Midbrain (tissue), 1 donor: ENCODE results near the gene TTC7B.
A peak's percentile ranks its signal among the peaks of the same experiment; 100 is the strongest.
"Not testable (repeated sequence)": the region's sequence is repeated elsewhere in the genome, so short reads cannot be mapped to it uniquely, and the experiment has no call there.

Source experiments
- DNase-seq: peaks from one replicate; lab custom pipeline; 2025; lab: John Stamatoyannopoulos, UW

TTC7B gene

GRCh38 chr14:90830931-90831701, 14.9 kb upstream of the TTC7B start:
- no peak for DNase-seq

GRCh38 chr14:90829677-90830076, 13.4 kb upstream of the TTC7B start:
- no peak for DNase-seq

- DNase-seq = peak; percentile 34
Measured at GRCh38 chr14:90828642-90829487, 12.6 kb upstream of the TTC7B start.

DNA sequence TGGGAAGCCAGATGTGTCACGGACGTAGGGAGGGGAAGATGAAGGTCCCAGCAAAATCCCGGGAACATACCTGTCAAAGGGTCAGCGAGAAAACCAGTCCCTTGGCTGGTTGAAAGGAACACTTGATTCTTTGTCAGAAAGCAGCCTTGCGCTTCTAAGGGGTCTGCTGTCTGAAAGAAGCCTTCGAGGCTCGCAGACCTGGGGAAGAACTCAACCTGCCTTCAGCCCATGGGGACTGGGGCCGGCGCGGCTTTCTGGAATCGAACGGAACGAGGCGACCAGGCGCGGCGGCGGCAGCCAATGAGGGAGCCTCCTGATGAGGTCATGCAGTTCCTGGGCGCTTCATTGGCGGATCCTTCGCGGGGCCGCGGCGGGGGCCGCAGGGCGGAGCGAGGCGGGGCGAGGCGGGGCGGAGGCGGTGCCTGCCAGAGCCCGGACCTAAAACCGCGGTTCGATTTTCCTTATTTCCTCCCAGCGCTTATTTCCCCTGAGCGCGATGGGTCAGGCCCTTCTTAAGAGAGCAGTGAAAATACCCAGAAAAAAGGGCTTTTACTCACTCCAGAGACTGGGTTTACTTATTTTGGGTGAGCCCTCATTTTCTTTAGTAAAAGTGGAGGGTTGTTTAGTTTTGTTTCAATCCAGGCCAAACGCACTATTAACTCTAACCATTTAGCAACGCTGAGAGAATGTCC, 11.8 kb upstream of the TTC7B start:
- DNase-seq = peak; percentile 95

GRCh38 chr14:90823542-90823941, 7.3 kb upstream of the TTC7B start:
- DNase-seq = not testable (repeated sequence)

DNA sequence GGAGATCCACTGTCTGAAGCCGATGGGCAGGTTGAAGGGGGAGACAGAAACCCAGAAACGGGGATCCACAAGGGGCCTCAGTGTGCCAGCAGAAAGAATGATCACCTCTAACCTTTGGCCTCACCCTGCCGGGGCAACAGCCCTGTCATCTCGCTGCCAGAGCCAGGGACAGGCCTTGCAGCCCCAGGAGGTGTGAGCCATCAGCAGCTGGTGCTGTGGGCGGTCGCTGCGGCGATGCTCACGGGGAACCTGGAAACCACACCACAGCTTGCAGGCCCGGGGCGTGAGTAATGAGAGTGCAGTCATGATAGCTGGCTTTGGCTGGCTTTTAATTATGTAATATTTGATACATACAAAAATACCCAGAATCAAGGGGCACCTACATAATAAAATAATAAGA, 4.7 kb upstream of the TTC7B start:
- DNase-seq = no peak

GRCh38 chr14:90819734-90820393, 3.6 kb upstream of the TTC7B start:
- DNase-seq = no peak

- DNase-seq = no peak
Measured at GRCh38 chr14:90818715-90819114, 2.5 kb upstream of the TTC7B start.

- DNase-seq = no peak
Measured at GRCh38 chr14:90816681-90817436, 629 bp upstream of the TTC7B start.

DNA sequence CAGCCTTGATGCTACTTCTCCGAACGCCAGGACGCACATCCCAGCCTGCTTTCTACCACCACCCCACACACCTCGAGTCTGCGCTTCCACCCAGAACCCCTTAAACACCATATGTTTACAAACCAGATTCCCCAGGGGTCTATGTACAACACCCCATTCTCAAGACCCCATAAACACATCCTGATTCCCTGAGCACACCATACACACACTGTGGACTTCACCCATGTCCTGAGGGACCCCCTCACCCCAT, 733 bp downstream of the TTC7B start:
- DNase-seq = no peak

DNA sequence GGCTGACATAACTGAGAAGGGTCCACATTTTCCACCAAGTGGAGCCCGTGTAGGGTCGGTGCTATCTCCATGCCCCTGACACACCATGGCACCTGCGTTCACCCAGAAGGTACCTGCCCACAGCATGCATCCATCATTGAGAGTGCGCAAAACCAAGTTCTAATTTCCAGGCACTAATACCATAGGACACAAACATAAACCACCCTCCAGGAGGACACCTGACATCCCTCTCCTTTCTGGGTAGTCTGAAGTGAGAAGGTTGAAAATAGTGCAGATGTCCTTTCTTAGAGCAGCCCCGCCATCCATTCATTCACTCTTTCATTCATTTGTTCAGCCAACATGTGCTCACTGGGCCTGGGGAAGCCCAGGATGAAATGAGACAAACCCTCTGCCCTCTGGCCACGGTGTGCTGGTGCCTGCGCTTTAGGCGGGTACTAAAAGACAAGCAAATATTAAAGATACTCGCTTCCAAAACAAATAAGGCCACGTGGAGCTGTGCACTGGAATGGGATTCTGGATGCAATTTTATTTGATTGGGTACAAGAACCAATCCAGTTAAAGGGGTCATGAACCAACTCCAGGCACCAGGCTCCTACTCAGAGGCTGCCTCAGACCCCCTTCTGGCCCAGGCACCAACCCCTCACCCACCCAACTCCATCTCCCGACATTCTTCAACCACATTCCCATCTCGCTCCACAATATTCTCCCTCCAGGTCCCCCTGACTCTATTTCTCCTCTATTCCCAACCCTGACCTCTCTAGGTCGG, 1.2 kb downstream of the TTC7B start:
- no peak for DNase-seq

GRCh38 chr14:90813442-90813841, 2.8 kb downstream of the TTC7B start:
- DNase-seq = no peak

GRCh38 chr14:90812109-90812508, 4.1 kb downstream of the TTC7B start:
- no peak for DNase-seq

GRCh38 chr14:90811641-90812040, 4.6 kb downstream of the TTC7B start:
- DNase-seq = no peak

DNA sequence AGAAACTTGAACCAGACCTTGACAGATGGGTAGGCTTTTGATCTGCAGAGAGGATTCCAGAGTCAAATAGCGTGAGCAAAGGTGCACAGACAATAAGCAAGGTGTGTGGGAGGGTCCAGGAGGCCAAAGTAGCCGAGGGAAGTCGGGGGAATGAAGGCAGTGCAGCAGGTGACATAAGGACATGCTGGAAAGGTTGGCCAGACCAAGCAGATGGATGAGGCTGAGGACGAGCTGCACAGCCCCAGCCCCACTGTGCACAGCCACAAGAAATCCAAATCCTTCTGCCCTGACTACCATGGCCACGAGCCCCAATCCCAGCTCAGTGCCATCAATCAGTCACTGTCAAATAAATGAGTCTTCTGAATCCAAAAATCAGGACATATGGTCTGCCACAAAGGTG, 5.4 kb downstream of the TTC7B start:
- no peak for DNase-seq

- no peak for DNase-seq
Measured at GRCh38 chr14:90809530-90810312, 6.5 kb downstream of the TTC7B start.

- no peak for DNase-seq
Measured at GRCh38 chr14:90808759-90809529, 7.3 kb downstream of the TTC7B start.

GRCh38 chr14:90807060-90807459, 9.2 kb downstream of the TTC7B start:
- no peak for DNase-seq
